Effector memory CD4-positive, alpha-beta T cell (primary cell): ENCODE results near the gene DPCD.

Experiments
- DNase-seq, 3 donors: peaks; one replicate each; pipeline ENCODE4 v3.0.0-alpha.2; 2020
- H3K27ac ChIP-seq: 2 replicates; pipeline ENCODE4 v1.7.0; 2013; ENCODE audit warnings: mild to moderate bottlenecking, low read length, moderate library complexity; ENCODE audit not compliant: insufficient read depth, poor library complexity, severe bottlenecking
- H3K27me3 ChIP-seq: replicated peaks from 2 replicates; pipeline ENCODE4 v1.7.0; 2013; ENCODE audit warnings: mild to moderate bottlenecking, low read length; ENCODE audit not compliant: insufficient read depth, control insufficient read depth, poor library complexity, severe bottlenecking
- H3K36me3 ChIP-seq: 2 replicates; pipeline ENCODE4 v1.7.0; 2013; ENCODE audit warnings: mild to moderate bottlenecking, low read length, moderate library complexity; ENCODE audit not compliant: control insufficient read depth, insufficient read depth
- H3K4me1 ChIP-seq: 2 replicates; pipeline ENCODE4 v1.7.0; 2013; ENCODE audit warnings: low read length, mild to moderate bottlenecking; ENCODE audit not compliant: control insufficient read depth, insufficient read depth, poor library complexity, severe bottlenecking
- H3K4me3 ChIP-seq: 2 replicates; pipeline ENCODE4 v1.7.0; 2013; ENCODE audit warnings: low read length, low read depth, mild to moderate bottlenecking; ENCODE audit not compliant: insufficient read depth, poor library complexity, severe bottlenecking
- H3K9me3 ChIP-seq: 2 replicates; pipeline ENCODE4 v1.7.0; 2013; ENCODE audit warnings: mild to moderate bottlenecking, low read length, moderate library complexity; ENCODE audit not compliant: control insufficient read depth

The DPCD gene

DNA sequence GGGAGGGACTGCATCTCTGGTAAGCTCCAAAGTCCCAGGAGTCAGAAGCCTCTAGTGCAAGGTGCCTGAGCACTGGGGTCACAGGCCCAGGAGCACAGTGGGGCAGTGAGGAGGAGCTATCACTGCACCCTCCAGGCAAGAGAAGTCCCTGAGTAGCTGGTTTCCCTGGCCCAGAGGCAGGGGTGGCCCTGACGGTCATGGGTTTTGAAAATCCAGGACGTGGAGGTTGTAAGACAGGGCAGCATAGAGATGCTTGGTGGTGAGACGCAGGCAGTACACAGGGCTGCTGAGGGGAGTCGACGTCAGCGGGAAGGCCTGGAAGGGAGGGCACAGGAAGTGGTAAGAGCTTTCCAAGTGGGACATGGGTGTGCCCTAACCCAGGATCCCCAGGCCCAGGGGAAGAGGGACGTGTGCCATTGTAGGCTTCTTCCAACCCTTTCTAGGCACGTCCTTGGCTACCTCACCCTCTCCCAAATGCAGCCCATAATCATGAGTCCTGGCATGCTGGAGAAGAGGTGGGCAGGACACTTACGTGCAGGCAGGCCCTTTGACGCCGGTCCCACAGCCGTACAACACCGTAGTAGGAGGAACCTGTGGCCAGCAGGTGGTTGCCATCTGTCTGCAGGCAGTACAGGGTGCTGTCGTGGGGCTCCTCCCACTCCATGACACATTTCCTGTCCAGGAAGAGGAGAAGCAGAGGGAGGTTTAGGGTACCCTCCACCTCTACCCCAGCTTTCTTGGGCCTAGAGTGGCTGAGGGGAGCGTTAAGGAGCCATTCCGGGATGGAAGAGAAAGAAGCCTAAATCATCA is 23.2 kb downstream of the DPCD start:
- no peak for DNase-seq
- no peaks in the 10 kb centered on the region for H3K9me3 ChIP-seq
- H3K27me3 ChIP-seq, result no peaks in the 10 kb centered on the region
- no peaks in the 10 kb centered on the region for H3K4me1 ChIP-seq
- no peak overlapping the region for H3K4me3 ChIP-seq
- no peak overlapping the region for H3K27ac ChIP-seq
- H3K36me3 ChIP-seq, result peaks cover 58% of the 10 kb centered on the region

DNA sequence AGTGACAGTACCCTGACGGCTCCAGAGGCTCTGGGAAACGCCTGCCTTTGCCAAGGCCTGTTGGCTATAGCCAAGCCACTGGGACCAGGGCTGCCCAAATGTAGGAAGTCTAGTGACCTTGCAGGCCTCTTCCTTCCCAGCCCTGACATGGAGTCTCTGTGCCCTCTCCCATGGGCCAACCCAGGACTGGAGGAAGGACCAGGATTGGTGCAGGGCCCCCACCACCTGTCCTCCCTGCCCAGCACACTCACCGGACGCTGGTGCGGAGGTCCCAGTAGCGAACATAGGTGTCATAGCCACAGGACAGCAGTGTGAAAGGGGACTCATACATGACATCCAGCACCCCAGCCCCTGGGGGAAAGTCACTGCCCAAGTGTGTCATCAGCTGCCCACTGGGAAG is 24.0 kb downstream of the DPCD start:
- Histone ChIP-seq H3K9me3 (no peaks in the 10 kb centered on the region), H3K27me3 (no peaks in the 10 kb centered on the region), H3K36me3 (peaks cover 57% of the 10 kb centered on the region), H3K27ac (no peak overlapping the region), H3K4me3 (no peak overlapping the region), H3K4me1 (no peaks in the 10 kb centered on the region)
- no peak for DNase-seq

GRCh38 chr10:101612872-101613271 is 24.8 kb downstream of the DPCD start:
- Histone ChIP-seq H3K4me3 (no peak overlapping the region), H3K27ac (no peak overlapping the region), H3K4me1 (no peaks in the 10 kb centered on the region), H3K27me3 (no peaks in the 10 kb centered on the region), H3K9me3 (no peaks in the 10 kb centered on the region), H3K36me3 (peaks cover 57% of the 10 kb centered on the region)
- no peak for DNase-seq

DNA sequence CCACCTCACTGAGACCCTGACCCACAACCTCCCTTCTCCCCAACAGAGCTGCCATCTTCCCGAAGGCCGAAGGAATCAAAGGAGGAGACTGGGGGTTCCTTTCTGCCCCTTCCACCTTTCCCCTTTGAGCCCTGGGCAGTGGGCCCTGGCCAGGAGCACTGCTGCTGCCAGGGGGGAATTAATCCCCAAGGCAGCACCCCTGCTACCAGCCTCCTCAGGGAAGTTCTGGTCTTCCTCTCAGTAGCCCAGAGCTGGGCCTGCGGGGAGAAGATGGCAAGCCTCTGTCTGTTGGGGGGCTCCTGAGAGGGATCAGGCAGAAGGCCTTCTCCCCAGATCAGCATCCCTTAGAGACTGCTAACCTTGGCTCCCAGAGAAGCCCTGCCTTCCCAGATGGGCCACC is 25.5 kb downstream of the DPCD start:
- no peaks in the 10 kb centered on the region for H3K4me1 ChIP-seq
- no peaks in the 10 kb centered on the region for H3K9me3 ChIP-seq
- no peak overlapping the region for H3K4me3 ChIP-seq
- no peaks in the 10 kb centered on the region for H3K27me3 ChIP-seq
- DNase-seq, result no peak
- peaks cover 61% of the 10 kb centered on the region for H3K36me3 ChIP-seq
- H3K27ac ChIP-seq, result no peak overlapping the region

- no peaks in the 10 kb centered on the region for H3K4me1 ChIP-seq
Observed at GRCh38 chr10:101614663-101615524, 26.8 kb downstream of the DPCD start.

DNA sequence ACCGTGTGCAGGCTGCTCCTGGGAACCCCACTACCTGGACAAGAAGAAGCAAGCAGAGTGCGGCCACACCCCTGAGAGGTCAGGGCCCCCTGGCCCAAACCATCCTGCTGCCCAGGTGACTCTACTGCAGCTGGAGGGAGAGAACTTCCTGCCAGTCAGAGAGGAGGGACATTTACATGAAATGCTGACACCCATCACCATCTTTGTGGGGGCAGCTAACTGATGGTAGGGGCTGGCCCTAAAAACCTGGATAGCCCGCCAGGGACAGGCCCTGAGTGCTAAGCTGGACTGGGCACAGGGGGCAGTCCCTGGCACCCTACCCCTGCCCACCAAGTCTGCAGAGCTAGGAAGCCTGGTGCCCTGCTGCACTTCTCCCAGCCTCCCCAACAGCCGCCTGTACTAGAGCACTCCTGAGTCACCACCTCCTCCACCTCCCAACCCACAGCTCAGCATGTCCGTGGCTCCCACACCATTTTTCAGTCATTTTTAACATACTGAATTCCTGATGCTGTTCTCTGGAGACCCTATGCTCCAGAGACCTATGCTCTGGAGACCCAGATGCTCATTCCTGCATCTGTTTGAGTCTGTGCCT is 27.5 kb downstream of the DPCD start:
- no peaks in the 10 kb centered on the region for H3K9me3 ChIP-seq
- no peak overlapping the region for H3K27ac ChIP-seq
- no peak overlapping the region for H3K4me3 ChIP-seq
- H3K36me3 ChIP-seq, result peaks cover 62% of the 10 kb centered on the region
- no peak for DNase-seq
- no peaks in the 10 kb centered on the region for H3K4me1 ChIP-seq
- H3K27me3 ChIP-seq, result no peaks in the 10 kb centered on the region

More at GRCh38 chr10:101614663-101615524, 26.8 kb downstream of the DPCD start:
- H3K36me3 ChIP-seq, result peaks cover 60% of the 10 kb centered on the region
- no peak for DNase-seq
- no peaks in the 10 kb centered on the region for H3K9me3 ChIP-seq
- no peak overlapping the region for H3K27ac ChIP-seq
- no peak overlapping the region for H3K4me3 ChIP-seq
- H3K27me3 ChIP-seq, result no peaks in the 10 kb centered on the region

DNA sequence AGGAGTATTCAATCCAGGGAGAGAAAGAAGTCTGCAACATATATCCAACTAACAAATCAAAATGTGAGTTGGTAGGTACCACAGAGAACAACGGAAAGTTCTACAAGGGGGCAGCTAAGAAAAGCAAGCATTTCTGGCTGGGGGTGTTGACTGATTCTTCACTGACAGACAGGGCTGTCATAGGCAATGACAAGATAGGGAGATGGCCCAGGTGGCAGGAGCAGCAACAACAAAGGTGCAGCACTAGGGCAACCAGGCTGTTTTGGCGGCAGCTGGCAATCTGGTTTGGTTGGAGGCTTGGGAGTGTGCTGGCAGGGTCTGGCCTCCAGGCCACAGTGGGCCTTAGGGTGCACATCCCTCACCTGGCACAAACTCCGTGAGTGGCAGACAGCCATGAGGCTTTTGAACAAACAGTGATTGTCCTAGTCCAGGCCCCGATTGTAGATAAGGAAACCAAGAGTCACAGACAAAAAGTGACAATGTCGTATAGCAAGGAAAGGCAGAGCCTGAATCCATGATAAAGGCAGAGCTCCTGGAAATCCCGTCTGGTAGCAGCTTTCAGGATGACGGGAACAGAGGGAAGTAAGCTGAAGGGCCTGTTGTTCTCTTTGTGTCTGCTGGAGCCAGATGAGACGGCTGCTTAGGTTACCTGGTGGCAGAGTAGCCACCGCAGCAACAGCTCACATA is 28.4 kb downstream of the DPCD start:
- Histone ChIP-seq H3K27ac (no peak overlapping the region), H3K9me3 (no peaks in the 10 kb centered on the region), H3K27me3 (no peaks in the 10 kb centered on the region), H3K36me3 (peaks cover 61% of the 10 kb centered on the region), H3K4me3 (no peak overlapping the region), H3K4me1 (no peaks in the 10 kb centered on the region)
- no peak for DNase-seq

GRCh38 chr10:101617102-101617823 is 29.1 kb downstream of the DPCD start:
- Histone ChIP-seq H3K36me3 (peaks cover 58% of the 10 kb centered on the region), H3K9me3 (no peaks in the 10 kb centered on the region), H3K27ac (no peak overlapping the region), H3K4me3 (no peak overlapping the region), H3K27me3 (no peaks in the 10 kb centered on the region), H3K4me1 (no peaks in the 10 kb centered on the region)
- DNase-seq, result no peak

DNA sequence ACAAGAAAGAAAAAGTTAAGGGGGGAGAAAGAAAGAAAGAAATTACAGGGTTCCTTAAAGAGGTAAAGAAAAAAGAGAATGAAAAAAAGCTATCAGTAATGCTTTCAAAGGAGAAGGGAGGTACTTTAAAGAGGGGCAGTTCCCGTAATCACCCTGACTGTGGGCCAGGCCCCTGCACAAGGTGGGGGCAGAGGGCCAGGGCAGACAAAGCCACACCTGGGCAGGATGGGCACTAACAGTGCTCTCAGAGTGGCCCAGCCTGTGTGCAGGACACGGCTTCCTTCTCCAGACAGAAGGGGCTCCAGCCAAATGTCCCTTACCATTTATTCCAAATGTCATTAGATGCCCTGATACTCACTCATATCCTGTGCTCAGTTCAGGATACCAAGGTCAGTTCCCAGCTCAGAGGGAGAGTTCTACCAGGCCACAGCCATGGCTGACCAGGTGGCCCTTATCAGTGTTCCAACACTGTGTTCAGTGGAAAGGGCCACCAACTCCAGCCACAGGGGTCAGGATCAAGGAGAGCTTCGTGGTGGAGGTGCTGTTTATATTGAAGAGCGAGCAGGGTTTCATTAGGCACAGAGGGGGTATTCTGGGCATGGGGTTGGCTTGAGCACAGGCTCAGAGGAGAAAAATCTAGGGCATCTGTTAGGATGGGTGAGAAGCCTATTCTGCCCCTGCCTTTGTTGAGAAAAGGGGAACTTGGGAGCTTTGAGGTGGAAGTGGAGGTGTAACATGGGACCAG is 29.9 kb downstream of the DPCD start:
- Histone ChIP-seq H3K4me1 (no peaks in the 10 kb centered on the region), H3K36me3 (peaks cover 54% of the 10 kb centered on the region), H3K27me3 (no peaks in the 10 kb centered on the region), H3K27ac (no peak overlapping the region), H3K4me3 (no peak overlapping the region), H3K9me3 (no peaks in the 10 kb centered on the region)
- DNase-seq, result no peak
